A549 (cell line): ENCODE results near the gene SGCD. TPM values are rescaled to one million over a fixed set of nuclear protein-coding genes. Genes with fewer than 3 reads are reported as not detected.

ENCODE experiments used
- ATAC-seq, 2 experiments: fragments of 200-7000 bp in 1 of 2; fragments of >200 bp in 1 of 2; cut with Nextera tagmentation in 1 of 2; cut with Tn5 transposase in 1 of 2; 3 replicates each; pipeline versions ENCODE4 v1.8.0 to v1.9.1; 2018 to 2020; ENCODE audit warnings: mild to moderate bottlenecking in 1 of 2, moderate library complexity in 1 of 2
- CTCF ChIA-PET: fragments of 300-600 bp; sonication (Branson Sonifier 250); formaldehyde crosslinking; extraction: SDS; loops from one replicate; lab custom pipeline; 2021; ENCODE audit warnings: antibody characterized with exemption, inconsistent platforms; lab: Yijun Ruan, JAX
- POLR2A ChIA-PET: fragments of 350-600 bp; formaldehyde crosslinking; extraction: SDS; loops from one replicate; lab custom pipeline; 2021; ENCODE audit warnings: antibody characterized with exemption, inconsistent platforms; lab: Yijun Ruan, JAX
- DNase-seq, 2 experiments: peaks; one replicate each; pipeline versions ENCODE4 v3.0.0 to v3.0.0-alpha.2; 2011 to 2016; ENCODE audit warnings: low read depth in 1 of 2, low spot score in 1 of 2
- FAIRE-seq: peaks from 2 replicates; lab custom pipeline; 2011; peaks lifted over from hg19 to GRCh38; lab: Jason Lieb, UNC
- H3K27ac ChIP-seq, 2 experiments: fragments of >200 bp; sonication (Bioruptor Twin); formaldehyde crosslinking; 3 replicates each; pipeline ENCODE4 v1.5.1; 2016 to 2017
- H3K4me1 ChIP-seq: fragments of >200 bp; sonication (Bioruptor Twin); formaldehyde crosslinking; 3 replicates; pipeline ENCODE4 v1.6.1; 2016
- H3K4me2 ChIP-seq: fragments of >200 bp; sonication (Bioruptor Twin); formaldehyde crosslinking; 3 replicates; pipeline ENCODE4 v1.6.1; 2016
- H3K4me3 ChIP-seq: fragments of >200 bp; sonication (Bioruptor Twin); formaldehyde crosslinking; 3 replicates; pipeline ENCODE4 v1.5.1; 2016
- H3K9me3 ChIP-seq: fragments of >200 bp; sonication (Bioruptor Twin); formaldehyde crosslinking; 3 replicates; pipeline ENCODE4 v1.6.1; 2016
- CBX2 ChIP-seq: fragments of 200-600 bp; sonication (generic); IDR thresholded peaks from 2 replicates; pipeline ENCODE4 v1.6.1; 2016; ENCODE audit warnings: low read depth, mild to moderate bottlenecking, borderline replicate concordance
- CBX8 ChIP-seq: fragments of 200-600 bp; sonication (generic); IDR thresholded peaks from 2 replicates; pipeline ENCODE4 v1.6.1; 2016
- CEBPB ChIP-seq, 2 experiments: fragments of >200 bp in 1 of 2; sonication (Bioruptor Twin) in 1 of 2; formaldehyde crosslinking in 1 of 2; IDR thresholded peaks; 2 replicates each; pipeline ENCODE4 v1.6.1; 2012 to 2016
- CHD4 ChIP-seq: fragments of 200-600 bp; sonication (generic); IDR thresholded peaks from 2 replicates; pipeline ENCODE4 v1.6.1; 2016; ENCODE audit warnings: antibody characterized with exemption, mild to moderate bottlenecking, borderline replicate concordance
- CTCF ChIP-seq: fragments of >200 bp; sonication (Bioruptor Twin); formaldehyde crosslinking; IDR thresholded peaks from 3 replicates; pipeline ENCODE4 v1.5.1; 2016
- E2F6 ChIP-seq: IDR thresholded peaks from 2 replicates; pipeline ENCODE4 v1.6.1; 2012; ENCODE audit warnings: low read depth, borderline replicate concordance
- EP300 ChIP-seq, 2 experiments: fragments of >200 bp; sonication (Bioruptor Twin); formaldehyde crosslinking; IDR thresholded peaks; 2 replicates in 1 of 2; 3 replicates in 1 of 2; pipeline ENCODE4 v1.6.1; 2016 to 2017
- ESRRA ChIP-seq: fragments of 150-350 bp; IDR thresholded peaks from 2 replicates; pipeline ENCODE4 v1.6.1; 2014; ENCODE audit warnings: mild to moderate bottlenecking, low read length, borderline replicate concordance
- FOXS1 ChIP-seq: fragments of 250-450 bp; sonication (Bioruptor Pico); IDR thresholded peaks from 2 replicates; pipeline ENCODE4 v1.5.0; 2020; ENCODE audit warnings: mild to moderate bottlenecking, moderate library complexity
- HDAC2 ChIP-seq: fragments of 200-600 bp; sonication (generic); IDR thresholded peaks from 2 replicates; pipeline ENCODE4 v1.6.1; 2016
- HMGXB4 ChIP-seq: fragments of 250-450 bp; sonication (Bioruptor Pico); IDR thresholded peaks from 2 replicates; pipeline ENCODE4 v1.5.0; 2021; ENCODE audit warnings: mild to moderate bottlenecking, moderate library complexity, borderline replicate concordance
- HOXA7 ChIP-seq: fragments of 250-450 bp; sonication (Bioruptor Pico); IDR thresholded peaks from 2 replicates; pipeline ENCODE4 v1.5.0; 2020; ENCODE audit warnings: mild to moderate bottlenecking, moderate library complexity
- KDM5A ChIP-seq: fragments of 200-600 bp; sonication (generic); IDR thresholded peaks from 2 replicates; pipeline ENCODE4 v1.6.1; 2016; ENCODE audit warnings: antibody characterized with exemption, mild to moderate bottlenecking
- MAFK ChIP-seq: fragments of 450-650 bp; IDR thresholded peaks from 2 replicates; pipeline ENCODE4 v1.6.1; 2014; ENCODE audit not compliant: partially characterized antibody
- MAX ChIP-seq: IDR thresholded peaks from 2 replicates; pipeline ENCODE4 v1.6.1; 2012
- MAZ ChIP-seq: fragments of 150-350 bp; IDR thresholded peaks from 2 replicates; pipeline ENCODE4 v1.6.1; 2014; ENCODE audit warnings: antibody characterized with exemption, low read depth, low read length, borderline replicate concordance
- MYC ChIP-seq: IDR thresholded peaks from 2 replicates; pipeline ENCODE4 v1.6.1; 2012; ENCODE audit warnings: mild to moderate bottlenecking, inconsistent platforms, low read length, improper control_type of control experiment, borderline replicate concordance
- PBX3 ChIP-seq: IDR thresholded peaks from 2 replicates; pipeline ENCODE4 v1.6.1; 2012
- POLR2A ChIP-seq: IDR thresholded peaks from 2 replicates; pipeline ENCODE4 v1.6.1; 2012; ENCODE audit warnings: mild to moderate bottlenecking, low read length
- RAD21 ChIP-seq, 2 experiments: fragments of >200 bp in 1 of 2; sonication (Bioruptor Twin) in 1 of 2; formaldehyde crosslinking in 1 of 2; IDR thresholded peaks in 1 of 2; conservative IDR thresholded peaks in 1 of 2; 2 replicates in 1 of 2; 3 replicates in 1 of 2; pipeline ENCODE4 v1.6.1; 2012 to 2018; ENCODE audit warnings: inconsistent platforms in 1 of 2
- REST ChIP-seq: fragments of 200-600 bp; sonication (generic); IDR thresholded peaks from 2 replicates; pipeline ENCODE4 v1.6.1; 2016; ENCODE audit warnings: antibody characterized with exemption, mild to moderate bottlenecking, moderate library complexity
- RFX5 ChIP-seq: fragments of 450-650 bp; IDR thresholded peaks from 2 replicates; pipeline ENCODE4 v1.7.1; 2014; ENCODE audit warnings: antibody characterized with exemption, mild to moderate bottlenecking, moderate library complexity
- SMC3 ChIP-seq: fragments of >200 bp; sonication (Bioruptor Twin); formaldehyde crosslinking; IDR thresholded peaks from 3 replicates; pipeline ENCODE4 v1.6.1; 2018; ENCODE audit warnings: inconsistent platforms
- SREBF2 ChIP-seq: fragments of 450-650 bp; IDR thresholded peaks from 2 replicates; pipeline ENCODE4 v1.6.1; 2014; ENCODE audit warnings: mild to moderate bottlenecking, moderate library complexity
- TP53 ChIP-seq: fragments of 250-450 bp; sonication (Bioruptor Pico); IDR thresholded peaks from 2 replicates; pipeline ENCODE4 v1.5.0; 2021; ENCODE audit warnings: mild to moderate bottlenecking, moderate library complexity
- USF2 ChIP-seq: fragments of 450-650 bp; IDR thresholded peaks from 2 replicates; pipeline ENCODE4 v1.6.1; 2014; ENCODE audit warnings: antibody characterized with exemption
- ZC3H11A ChIP-seq: fragments of 450-650 bp; IDR thresholded peaks from 2 replicates; pipeline ENCODE4 v1.6.1; 2014; ENCODE audit warnings: antibody characterized with exemption, mild to moderate bottlenecking
- ZNF302 ChIP-seq: fragments of 250-450 bp; sonication (Bioruptor Pico); IDR thresholded peaks from 2 replicates; pipeline ENCODE4 v1.9.0; 2021; ENCODE audit warnings: inconsistent platforms, mild to moderate bottlenecking, moderate library complexity
- ZSCAN20 ChIP-seq: fragments of 250-450 bp; sonication (Bioruptor Pico); IDR thresholded peaks from 2 replicates; pipeline ENCODE4 v1.8.0; 2022; ENCODE audit warnings: mild to moderate bottlenecking, moderate library complexity
- WGBS: methylation state at CpG from one replicate; pipeline ENCODE4 v1.1.6; 2017; ENCODE audit errors: missing lambda C conversion rate; 5-methylcytosine and 5-hydroxymethylcytosine counted together
- polyA plus RNA-seq, 4 experiments: library from polyadenylated mRNA; depleted of rRNA in 3 of 4; stranded (reverse); fragments of >200 nt; fragmentation: RNase III in 1 of 4; extraction: RNeasy Plus Mini Kit Qiagen cat#74134 plus additional on column Dnase treatment in 1 of 4; gene quantifications; 2 replicates in 3 of 4; 3 replicates in 1 of 4; pipeline ENCODE4 v1.2.3, GENCODE V29; 2011 to 2017

SGCD gene
- polyA plus RNA-seq, 2 of the 4 experiments (the other 2 are of a cell fraction): 7.6 to 10.6 TPM

- ChIA-PET POLR2A (no interaction called here), CTCF (no interaction called here)
- H3K9me3 ChIP-seq: no peaks in the 10 kb centered on the region
- 80% methylated on average over 3 of the region's 3 CpGs for WGBS
- ATAC-seq: no peak
- peaks cover 9% of the 10 kb centered on the region for H3K4me1 ChIP-seq
- FAIRE-seq: no peak
- H3K4me3 ChIP-seq: no peak overlapping the region
- no peak for DNase-seq
- no peak for TF ChIP-seq FOXS1 (CRISPR knock-in tag)
- TF ChIP-seq SREBF2: no peak
- TF ChIP-seq SMC3: no peak
- no peak for TF ChIP-seq ZNF302 (CRISPR knock-in tag)
- TF ChIP-seq POLR2A: no peak
- no peak for TF ChIP-seq MAFK
- TF ChIP-seq E2F6: no peak
- TF ChIP-seq ESRRA: no peak
- no peak for TF ChIP-seq CEBPB (IDR thresholded peaks at IDR 0.05)
- no peak for TF ChIP-seq KDM5A
- no peak for TF ChIP-seq HMGXB4 (CRISPR knock-in tag)
- no peak for TF ChIP-seq ZSCAN20 (CRISPR knock-in tag)
- no peak for TF ChIP-seq CTCF
- no peak for TF ChIP-seq PBX3
- H3K27ac ChIP-seq: no peak overlapping the region
- H3K4me2 ChIP-seq: no peak overlapping the region
Observed at GRCh38 chr5:156698323-156698722, 371.4 kb downstream of the SGCD start.

GRCh38 chr5:156699147-156699546 is 372.2 kb downstream of the SGCD start:
- no peak overlapping the region for H3K4me2 ChIP-seq
- H3K27ac ChIP-seq: no peak overlapping the region
- FAIRE-seq (no peak), DNase-seq (no peak), ATAC-seq (no peak)
- no peak overlapping the region for H3K4me3 ChIP-seq
- 80% methylated on average over 1 of the region's 1 CpG for WGBS
- ChIA-PET CTCF (no interaction called here), POLR2A (no interaction called here)
- peaks cover under 1% of the 10 kb centered on the region for H3K4me1 ChIP-seq
- H3K9me3 ChIP-seq: no peaks in the 10 kb centered on the region
- TF ChIP-seq RFX5: no peak
- no peak for TF ChIP-seq MAX
- no peak for TF ChIP-seq KDM5A
- no peak for TF ChIP-seq CHD4
- TF ChIP-seq SMC3: no peak
- TF ChIP-seq EP300 (IDR thresholded peaks at IDR 0.05): no peak
- no peak for TF ChIP-seq TP53 (CRISPR knock-in tag)
- TF ChIP-seq ZC3H11A: no peak
- TF ChIP-seq RAD21 (conservative IDR thresholded peaks at IDR 0.05 in 1 of 2, IDR thresholded peaks at IDR 0.05 in 1 of 2): no peak
- no peak for TF ChIP-seq HDAC2
- TF ChIP-seq REST: no peak
- TF ChIP-seq HOXA7: no peak
- no peak for TF ChIP-seq CBX2
- no peak for TF ChIP-seq MAZ
- no peak for TF ChIP-seq USF2
- no peak for TF ChIP-seq MYC
- no peak for TF ChIP-seq CBX8
